Adrenal gland (tissue), 5 donors: Measurements from ENCODE around the gene ASTN2.

ENCODE experiments used
- CTCF ChIP-seq, 6 experiments: fragments of 450-650 bp in 4 of 6; fragments of 200-600 bp in 2 of 6; sonication (generic) in 1 of 6; IDR thresholded peaks; 1 replicate in 5 of 6; 2 replicates in 1 of 6; pipeline versions ENCODE4 v1.5.1 to v1.8.0; 2016 to 2021; ENCODE audit warnings: antibody characterized with exemption in 6 of 6, mild to moderate bottlenecking in 2 of 6, moderate library complexity in 1 of 6
- POLR2A ChIP-seq, 2 donors: fragments of 450-650 bp; IDR thresholded peaks; one replicate each; pipeline ENCODE4 v1.6.1; 2017; ENCODE audit warnings: antibody characterized with exemption in 2 of 2, mild to moderate bottlenecking in 2 of 2, moderate library complexity in 1 of 2
- donor health status: DM: no; HTN: no; CAD: no.

GRCh38 chr9:116795821-116796220 is 619.0 kb downstream of the ASTN2 start:
- TF ChIP-seq CTCF (IDR thresholded peaks at IDR 0.05) (no peak), POLR2A (IDR thresholded peaks at IDR 0.05) (no peak)
